ENCODE measurements around the gene TSPAN18. TPM values are rescaled to one million over a fixed set of nuclear protein-coding genes. Genes with fewer than 3 reads are reported as not detected.

The TSPAN18 gene
- total RNA-seq, 1 donor from 2014 or later, result 31.7 TPM

DNA sequence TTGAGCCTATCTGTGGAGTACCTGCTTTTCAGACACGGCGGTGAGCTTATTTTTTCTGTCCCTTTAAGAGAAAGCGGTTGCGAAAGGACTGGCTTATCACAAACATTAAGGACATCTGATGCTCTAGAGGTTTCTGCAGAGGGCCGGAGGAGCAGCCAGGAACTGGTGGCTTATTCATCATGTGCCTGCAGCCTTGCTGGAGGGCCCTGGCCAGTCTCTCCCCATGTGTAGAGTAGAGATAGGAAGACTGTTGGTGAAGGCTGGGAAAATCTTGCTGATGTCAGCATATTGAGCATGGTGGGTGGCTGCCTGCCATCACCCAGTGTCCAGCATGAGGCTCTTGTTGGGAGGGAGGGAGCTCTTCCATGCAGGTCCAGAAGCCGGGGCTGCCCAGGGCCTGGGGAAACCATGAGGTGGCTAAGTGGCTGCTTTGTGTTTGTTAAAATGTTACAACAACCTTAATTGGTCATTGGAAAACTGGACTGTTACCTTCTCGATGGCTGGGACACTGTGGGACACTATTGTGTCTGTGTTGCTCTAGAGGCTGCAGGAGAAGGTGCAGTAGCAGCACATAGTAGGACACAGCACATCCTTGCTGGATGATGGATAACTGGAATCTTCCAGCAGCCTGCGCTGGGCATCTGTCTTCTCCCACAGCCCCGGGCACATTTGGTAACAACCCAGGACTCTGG is 54.3 kb downstream of the TSPAN18 start:
- Histone ChIP-seq H3K4me1 (ENCODE audit: insufficient read depth, low read length) (no peaks in the 10 kb centered on the region), H3K27ac (ENCODE audit: low read depth, low read length) (no peak overlapping the region), H2AFZ (ENCODE audit: low read depth, low read length) (no peak overlapping the region), H3K36me3 (ENCODE audit: insufficient read depth, low read length) (no peaks in the 10 kb centered on the region), H4K20me1 (ENCODE audit: insufficient read depth, low read length) (peaks cover 4% of the 10 kb centered on the region), H3K9me3 (ENCODE audit: insufficient read depth, low read depth, low read length) (no peaks in the 10 kb centered on the region), H3K4me2 (ENCODE audit: low read length) (no peak overlapping the region), H3K79me2 (ENCODE audit: insufficient read depth, low read length) (no peaks in the 10 kb centered on the region), H3K27me3 (ENCODE audit: insufficient read depth, low read length) (peaks cover 37% of the 10 kb centered on the region), H3K4me3 (ENCODE audit: insufficient read depth, low read depth, low read length) (no peak overlapping the region), H3K9ac (ENCODE audit: low read length) (no peak overlapping the region)
- Mint-ChIP-seq H3K4me3 (ENCODE audit: unreplicated experiment) (no peak overlapping the region), H3K36me3 (ENCODE audit: low read depth, unreplicated experiment) (peaks cover 11% of the 10 kb centered on the region), H3K27ac (ENCODE audit: unreplicated experiment) (no peak overlapping the region), H3K4me1 (ENCODE audit: low read depth, unreplicated experiment) (peaks cover 10% of the 10 kb centered on the region), H3K9me3 (ENCODE audit: unreplicated experiment) (no peaks in the 10 kb centered on the region), H3K27me3 (ENCODE audit: low read depth, unreplicated experiment) (peaks cover 42% of the 10 kb centered on the region)
- FAIRE-seq (no peak), DNase-seq (ENCODE audit: low read depth) (no peak)
- TF ChIP-seq, protein P1, sequence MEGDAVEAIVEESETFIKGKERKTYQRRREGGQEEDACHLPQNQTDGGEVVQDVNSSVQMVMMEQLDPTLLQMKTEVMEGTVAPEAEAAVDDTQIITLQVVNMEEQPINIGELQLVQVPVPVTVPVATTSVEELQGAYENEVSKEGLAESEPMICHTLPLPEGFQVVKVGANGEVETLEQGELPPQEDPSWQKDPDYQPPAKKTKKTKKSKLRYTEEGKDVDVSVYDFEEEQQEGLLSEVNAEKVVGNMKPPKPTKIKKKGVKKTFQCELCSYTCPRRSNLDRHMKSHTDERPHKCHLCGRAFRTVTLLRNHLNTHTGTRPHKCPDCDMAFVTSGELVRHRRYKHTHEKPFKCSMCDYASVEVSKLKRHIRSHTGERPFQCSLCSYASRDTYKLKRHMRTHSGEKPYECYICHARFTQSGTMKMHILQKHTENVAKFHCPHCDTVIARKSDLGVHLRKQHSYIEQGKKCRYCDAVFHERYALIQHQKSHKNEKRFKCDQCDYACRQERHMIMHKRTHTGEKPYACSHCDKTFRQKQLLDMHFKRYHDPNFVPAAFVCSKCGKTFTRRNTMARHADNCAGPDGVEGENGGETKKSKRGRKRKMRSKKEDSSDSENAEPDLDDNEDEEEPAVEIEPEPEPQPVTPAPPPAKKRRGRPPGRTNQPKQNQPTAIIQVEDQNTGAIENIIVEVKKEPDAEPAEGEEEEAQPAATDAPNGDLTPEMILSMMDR (IDR thresholded peaks at IDR 0.05; ENCODE audit: insufficient read depth, low read depth, low read length), result no peak
- TF ChIP-seq EZH2 (IDR thresholded peaks at IDR 0.05; ENCODE audit: insufficient read depth, low read length), result no peak

GRCh38 chr11:44781655-44782054 is 54.9 kb downstream of the TSPAN18 start:
- Histone ChIP-seq H3K4me2 (ENCODE audit: low read length) (no peak overlapping the region), H3K9ac (ENCODE audit: low read length) (no peak overlapping the region), H2AFZ (ENCODE audit: low read depth, low read length) (no peak overlapping the region), H3K4me1 (ENCODE audit: insufficient read depth, low read length) (no peaks in the 10 kb centered on the region), H3K36me3 (ENCODE audit: insufficient read depth, low read length) (no peaks in the 10 kb centered on the region), H4K20me1 (ENCODE audit: insufficient read depth, low read length) (peaks cover 4% of the 10 kb centered on the region), H3K4me3 (ENCODE audit: insufficient read depth, low read depth, low read length) (no peak overlapping the region), H3K27ac (ENCODE audit: low read depth, low read length) (no peak overlapping the region), H3K27me3 (ENCODE audit: insufficient read depth, low read length) (peaks cover 35% of the 10 kb centered on the region), H3K79me2 (ENCODE audit: insufficient read depth, low read length) (no peaks in the 10 kb centered on the region), H3K9me3 (ENCODE audit: insufficient read depth, low read depth, low read length) (no peaks in the 10 kb centered on the region)
- Mint-ChIP-seq H3K36me3 (ENCODE audit: low read depth, unreplicated experiment) (peaks cover 10% of the 10 kb centered on the region), H3K27ac (ENCODE audit: unreplicated experiment) (no peak overlapping the region), H3K9me3 (ENCODE audit: unreplicated experiment) (no peaks in the 10 kb centered on the region), H3K4me1 (ENCODE audit: low read depth, unreplicated experiment) (peaks cover 10% of the 10 kb centered on the region), H3K4me3 (ENCODE audit: unreplicated experiment) (no peak overlapping the region), H3K27me3 (ENCODE audit: low read depth, unreplicated experiment) (peaks cover 46% of the 10 kb centered on the region)
- FAIRE-seq, result no peak
- no peak for DNase-seq (ENCODE audit: low read depth)
- no peak for TF ChIP-seq EZH2 (IDR thresholded peaks at IDR 0.05; ENCODE audit: insufficient read depth, low read length)
- TF ChIP-seq, protein P1 (IDR thresholded peaks at IDR 0.05; ENCODE audit: insufficient read depth, low read depth, low read length), result no peak

GRCh38 chr11:44782478-44782877 is 55.7 kb downstream of the TSPAN18 start:
- Histone ChIP-seq H3K4me2 (ENCODE audit: low read length) (no peak overlapping the region), H3K4me3 (ENCODE audit: insufficient read depth, low read depth, low read length) (no peak overlapping the region), H3K9me3 (ENCODE audit: insufficient read depth, low read depth, low read length) (no peaks in the 10 kb centered on the region), H3K4me1 (ENCODE audit: insufficient read depth, low read length) (no peaks in the 10 kb centered on the region), H2AFZ (ENCODE audit: low read depth, low read length) (no peak overlapping the region), H3K79me2 (ENCODE audit: insufficient read depth, low read length) (no peaks in the 10 kb centered on the region), H3K27ac (ENCODE audit: low read depth, low read length) (no peak overlapping the region), H3K36me3 (ENCODE audit: insufficient read depth, low read length) (no peaks in the 10 kb centered on the region), H3K27me3 (ENCODE audit: insufficient read depth, low read length) (peaks cover 31% of the 10 kb centered on the region), H3K9ac (ENCODE audit: low read length) (no peak overlapping the region), H4K20me1 (ENCODE audit: insufficient read depth, low read length) (peaks cover 4% of the 10 kb centered on the region)
- TF ChIP-seq, protein P1 (IDR thresholded peaks at IDR 0.05; ENCODE audit: insufficient read depth, low read depth, low read length), result no peak
- no peak for TF ChIP-seq EZH2 (IDR thresholded peaks at IDR 0.05; ENCODE audit: insufficient read depth, low read length)
- FAIRE-seq (no peak), DNase-seq (ENCODE audit: low read depth) (no peak)
- Mint-ChIP-seq H3K9me3 (ENCODE audit: unreplicated experiment) (no peaks in the 10 kb centered on the region), H3K27ac (ENCODE audit: unreplicated experiment) (no peak overlapping the region), H3K27me3 (ENCODE audit: low read depth, unreplicated experiment) (peaks cover 54% of the 10 kb centered on the region), H3K4me3 (ENCODE audit: unreplicated experiment) (no peak overlapping the region), H3K36me3 (ENCODE audit: low read depth, unreplicated experiment) (peaks cover 9% of the 10 kb centered on the region), H3K4me1 (ENCODE audit: low read depth, unreplicated experiment) (peaks cover 7% of the 10 kb centered on the region)
